ENCODE data around the gene CARMIL1. TPM values are rescaled to one million over a fixed set of nuclear protein-coding genes. Genes with fewer than 3 reads are reported as not detected.

Gene CARMIL1
- total RNA-seq, 1 experiment from 2014 or later = 23.6 TPM

DNA sequence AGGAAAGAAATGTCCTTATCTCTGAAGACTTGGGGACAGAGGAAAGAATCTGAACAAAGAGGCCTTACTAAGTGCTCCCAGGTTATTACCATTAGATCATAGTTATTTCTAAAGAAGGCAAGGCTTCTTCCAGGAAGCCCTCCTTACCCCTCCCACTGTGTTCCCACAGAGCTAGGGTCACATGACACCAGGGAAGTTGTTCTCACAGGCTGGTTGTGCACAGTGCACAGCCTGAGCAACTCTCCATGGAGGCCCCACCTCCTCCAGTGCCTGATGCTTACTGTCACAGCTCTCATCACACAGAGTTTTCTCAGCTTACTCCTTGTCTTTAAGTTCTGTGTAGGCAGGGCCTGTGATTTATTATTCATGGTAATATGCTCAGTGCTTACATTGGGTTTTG lies 303.9 kb downstream of the CARMIL1 start:
- peaks cover 0 to 12% (median 12%) of the 10 kb centered on the region in 3 experiments; a peak in 5 of 7 replicates for H3K36me3 Mint-ChIP-seq (ENCODE audit: insufficient read depth in 1 of 3, low read depth in 3 of 3)
- Histone ChIP-seq H4K20me1 (ENCODE audit: control insufficient read depth, insufficient read depth, insufficient read length) (no peaks in the 10 kb centered on the region), H3K23ac (ENCODE audit: insufficient read length, low read depth, low read length) (no peak overlapping the region), H2BK15ac (ENCODE audit: low read depth, low read length) (no peak overlapping the region), H3T11ph (ENCODE audit: low read length) (no peak overlapping the region), H3K9me3 (ENCODE audit: control insufficient read depth, low read depth, low read length) (no peaks in the 10 kb centered on the region), H2BK20ac (ENCODE audit: low read depth, low read length, poor library complexity, severe bottlenecking) (no peak overlapping the region), H3K79me1 (ENCODE audit: insufficient read depth, low read depth, low read length, poor library complexity, severe bottlenecking) (no peaks in the 10 kb centered on the region), H3K27me3 (ENCODE audit: insufficient read depth, low read length) (no peaks in the 10 kb centered on the region), H2BK120ac (ENCODE audit: low read depth, low read length, poor library complexity, severe bottlenecking) (no peak overlapping the region), H3K4ac (ENCODE audit: low read depth, low read length) (no peak overlapping the region), H3K79me2 (ENCODE audit: insufficient read depth, low read length) (no peaks in the 10 kb centered on the region), H3K27ac (ENCODE audit: insufficient read length, low read depth, low read length) (no peak overlapping the region), H4K5ac (ENCODE audit: insufficient read length, low read depth, low read length) (no peak overlapping the region), H4K8ac (replicated peaks; ENCODE audit: insufficient read length, low read depth, low read length) (no peak overlapping the region), H2BK5ac (ENCODE audit: insufficient read length, low read length) (no peak overlapping the region), H3K4me2 (ENCODE audit: insufficient read depth, insufficient read length, low read length) (no peak overlapping the region), H3K14ac (ENCODE audit: insufficient read depth, low read length) (no peak overlapping the region), H2BK12ac (ENCODE audit: insufficient read length, low read depth, low read length) (no peak overlapping the region), H3K4me1 (ENCODE audit: insufficient read depth, low read length) (no peaks in the 10 kb centered on the region), H3K18ac (ENCODE audit: insufficient read length, low read depth, low read length) (no peak overlapping the region), H3K9ac (ENCODE audit: extremely low read depth, insufficient read length, low read length) (no peak overlapping the region), H3K23me2 (ENCODE audit: insufficient read length, low read depth, low read length, poor library complexity, severe bottlenecking) (no peaks in the 10 kb centered on the region), H2AK5ac (ENCODE audit: insufficient read length, low read length) (no peak overlapping the region), H2AFZ (ENCODE audit: low read length) (no peak overlapping the region), H4K91ac (ENCODE audit: insufficient read length, low read depth, low read length) (no peak overlapping the region), H3K56ac (ENCODE audit: insufficient read length, low read depth, low read length) (no peak overlapping the region)
- peaks cover 0 to 6% of the 10 kb centered on the region in 2 experiments; a peak in 1 of 5 replicates for H3K9me3 Mint-ChIP-seq
- TF ChIP-seq, protein P1, sequence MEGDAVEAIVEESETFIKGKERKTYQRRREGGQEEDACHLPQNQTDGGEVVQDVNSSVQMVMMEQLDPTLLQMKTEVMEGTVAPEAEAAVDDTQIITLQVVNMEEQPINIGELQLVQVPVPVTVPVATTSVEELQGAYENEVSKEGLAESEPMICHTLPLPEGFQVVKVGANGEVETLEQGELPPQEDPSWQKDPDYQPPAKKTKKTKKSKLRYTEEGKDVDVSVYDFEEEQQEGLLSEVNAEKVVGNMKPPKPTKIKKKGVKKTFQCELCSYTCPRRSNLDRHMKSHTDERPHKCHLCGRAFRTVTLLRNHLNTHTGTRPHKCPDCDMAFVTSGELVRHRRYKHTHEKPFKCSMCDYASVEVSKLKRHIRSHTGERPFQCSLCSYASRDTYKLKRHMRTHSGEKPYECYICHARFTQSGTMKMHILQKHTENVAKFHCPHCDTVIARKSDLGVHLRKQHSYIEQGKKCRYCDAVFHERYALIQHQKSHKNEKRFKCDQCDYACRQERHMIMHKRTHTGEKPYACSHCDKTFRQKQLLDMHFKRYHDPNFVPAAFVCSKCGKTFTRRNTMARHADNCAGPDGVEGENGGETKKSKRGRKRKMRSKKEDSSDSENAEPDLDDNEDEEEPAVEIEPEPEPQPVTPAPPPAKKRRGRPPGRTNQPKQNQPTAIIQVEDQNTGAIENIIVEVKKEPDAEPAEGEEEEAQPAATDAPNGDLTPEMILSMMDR (conservative IDR thresholded peaks at IDR 0.05) = no peak
- no peak for DNase-seq
- H3K4me3 Mint-ChIP-seq = no peak overlapping the region
- H3K27ac Mint-ChIP-seq = no peak overlapping the region
- no peaks in the 10 kb centered on the region for H3K27me3 Mint-ChIP-seq (ENCODE audit: low read depth)
- no peaks in the 10 kb centered on the region for H3K4me1 Mint-ChIP-seq

All from H9 (cell line).